Suprapubic skin (tissue), 4 donors: ENCODE data around the gene ADRA2C. TPM values are rescaled to one million over a fixed set of nuclear protein-coding genes. Genes with fewer than 3 reads are reported as not detected.

Experiments
- DNase-seq, 2 donors: peaks; one replicate each; pipeline ENCODE4 v3.0.0-alpha.2; 2019; ENCODE audit warnings: low spot score in 2 of 2
- H3K27ac ChIP-seq: fragments of 200-600 bp; sonication (generic); one replicate; pipeline ENCODE4 v1.5.1; 2019
- H3K27me3 ChIP-seq: fragments of 200-600 bp; sonication (generic); one replicate; pipeline ENCODE4 v1.5.1; 2019
- H3K36me3 ChIP-seq: fragments of 200-600 bp; sonication (generic); one replicate; pipeline ENCODE4 v1.5.1; 2019
- H3K4me1 ChIP-seq: fragments of 200-600 bp; sonication (generic); one replicate; pipeline ENCODE4 v1.5.1; 2019
- H3K4me3 ChIP-seq: fragments of 200-600 bp; sonication (generic); one replicate; pipeline ENCODE4 v1.5.1; 2019; ENCODE audit warnings: mild to moderate bottlenecking
- H3K9me3 ChIP-seq: fragments of 200-600 bp; sonication (generic); one replicate; pipeline ENCODE4 v1.5.1; 2019
- EP300 ChIP-seq: sonication (generic); formaldehyde crosslinking; IDR thresholded peaks from one replicate; pipeline ENCODE4 v1.6.1; 2017; ENCODE audit warnings: antibody characterized with exemption
- POLR2A ChIP-seq, 2 donors: fragments of 450-650 bp; IDR thresholded peaks; one replicate each; pipeline ENCODE4 v1.6.1; 2017; ENCODE audit warnings: antibody characterized with exemption in 2 of 2, mild to moderate bottlenecking in 2 of 2, moderate library complexity in 2 of 2
- POLR2AphosphoS5 ChIP-seq, 3 donors: sonication (generic); formaldehyde crosslinking; IDR thresholded peaks; one replicate each; pipeline ENCODE4 v1.6.1; 2017; ENCODE audit warnings: antibody characterized with exemption in 3 of 3
- WGBS: methylation state at CpG from one replicate; pipeline ENCODE4 v1.1.5; 2018; 5-methylcytosine and 5-hydroxymethylcytosine counted together
- total RNA-seq, 4 donors: library from RNA; depleted of rRNA; stranded (reverse); fragments of >200 nt; gene quantifications; one replicate each; pipeline ENCODE4 v1.1.0, GENCODE V29; 2016
- TF ChIP-seq, protein P1 (sequence below), 2 donors: fragments of 200-600 bp in 1 of 2; fragments of 450-650 bp in 1 of 2; sonication (generic) in 1 of 2; IDR thresholded peaks; one replicate each; pipeline ENCODE4 v1.5.1; 2016 to 2019; ENCODE audit warnings: antibody characterized with exemption in 2 of 2, mild to moderate bottlenecking in 1 of 2, moderate library complexity in 1 of 2

ADRA2C gene
- total RNA-seq, 4 donors from 2014 or later = 2.6 to 5.3 (median 4.0) TPM

DNA sequence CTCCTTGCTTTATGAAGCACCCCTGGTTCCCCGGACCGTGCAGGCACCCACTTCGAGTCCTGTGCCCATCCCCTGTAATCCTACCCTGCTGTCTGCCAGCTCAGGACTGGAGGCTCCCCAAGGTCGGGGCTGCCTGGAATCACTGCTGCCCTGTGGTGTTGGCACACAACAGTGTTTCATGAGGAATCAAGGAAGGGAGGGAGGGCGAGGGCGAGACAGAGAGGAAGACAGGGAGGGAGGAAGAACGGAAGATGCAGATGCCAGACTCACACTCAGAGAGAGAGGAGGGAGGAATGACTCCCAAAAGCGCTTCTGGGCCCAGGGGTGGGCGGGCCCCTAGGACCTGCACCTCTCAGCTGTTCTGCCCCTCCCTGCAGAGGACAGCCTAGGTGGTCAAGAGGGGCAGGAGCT is 42.9 kb upstream of the ADRA2C start:
- H3K9me3 ChIP-seq = peaks cover 4% of the 10 kb centered on the region
- H3K4me1 ChIP-seq = peaks cover 11% of the 10 kb centered on the region
- WGBS = 42% methylated on average over 7 of the region's 9 CpGs
- H3K4me3 ChIP-seq = no peak overlapping the region
- H3K27ac ChIP-seq = no peak overlapping the region
- no peak for DNase-seq
- H3K36me3 ChIP-seq = no peaks in the 10 kb centered on the region
- peaks cover 98% of the 10 kb centered on the region for H3K27me3 ChIP-seq
- TF ChIP-seq POLR2A (IDR thresholded peaks at IDR 0.05) = no peak
- no peak for TF ChIP-seq EP300
- no peak for TF ChIP-seq POLR2AphosphoS5 (IDR thresholded peaks at IDR 0.05)
- TF ChIP-seq, protein P1, sequence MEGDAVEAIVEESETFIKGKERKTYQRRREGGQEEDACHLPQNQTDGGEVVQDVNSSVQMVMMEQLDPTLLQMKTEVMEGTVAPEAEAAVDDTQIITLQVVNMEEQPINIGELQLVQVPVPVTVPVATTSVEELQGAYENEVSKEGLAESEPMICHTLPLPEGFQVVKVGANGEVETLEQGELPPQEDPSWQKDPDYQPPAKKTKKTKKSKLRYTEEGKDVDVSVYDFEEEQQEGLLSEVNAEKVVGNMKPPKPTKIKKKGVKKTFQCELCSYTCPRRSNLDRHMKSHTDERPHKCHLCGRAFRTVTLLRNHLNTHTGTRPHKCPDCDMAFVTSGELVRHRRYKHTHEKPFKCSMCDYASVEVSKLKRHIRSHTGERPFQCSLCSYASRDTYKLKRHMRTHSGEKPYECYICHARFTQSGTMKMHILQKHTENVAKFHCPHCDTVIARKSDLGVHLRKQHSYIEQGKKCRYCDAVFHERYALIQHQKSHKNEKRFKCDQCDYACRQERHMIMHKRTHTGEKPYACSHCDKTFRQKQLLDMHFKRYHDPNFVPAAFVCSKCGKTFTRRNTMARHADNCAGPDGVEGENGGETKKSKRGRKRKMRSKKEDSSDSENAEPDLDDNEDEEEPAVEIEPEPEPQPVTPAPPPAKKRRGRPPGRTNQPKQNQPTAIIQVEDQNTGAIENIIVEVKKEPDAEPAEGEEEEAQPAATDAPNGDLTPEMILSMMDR (IDR thresholded peaks at IDR 0.05) = no peak

DNA sequence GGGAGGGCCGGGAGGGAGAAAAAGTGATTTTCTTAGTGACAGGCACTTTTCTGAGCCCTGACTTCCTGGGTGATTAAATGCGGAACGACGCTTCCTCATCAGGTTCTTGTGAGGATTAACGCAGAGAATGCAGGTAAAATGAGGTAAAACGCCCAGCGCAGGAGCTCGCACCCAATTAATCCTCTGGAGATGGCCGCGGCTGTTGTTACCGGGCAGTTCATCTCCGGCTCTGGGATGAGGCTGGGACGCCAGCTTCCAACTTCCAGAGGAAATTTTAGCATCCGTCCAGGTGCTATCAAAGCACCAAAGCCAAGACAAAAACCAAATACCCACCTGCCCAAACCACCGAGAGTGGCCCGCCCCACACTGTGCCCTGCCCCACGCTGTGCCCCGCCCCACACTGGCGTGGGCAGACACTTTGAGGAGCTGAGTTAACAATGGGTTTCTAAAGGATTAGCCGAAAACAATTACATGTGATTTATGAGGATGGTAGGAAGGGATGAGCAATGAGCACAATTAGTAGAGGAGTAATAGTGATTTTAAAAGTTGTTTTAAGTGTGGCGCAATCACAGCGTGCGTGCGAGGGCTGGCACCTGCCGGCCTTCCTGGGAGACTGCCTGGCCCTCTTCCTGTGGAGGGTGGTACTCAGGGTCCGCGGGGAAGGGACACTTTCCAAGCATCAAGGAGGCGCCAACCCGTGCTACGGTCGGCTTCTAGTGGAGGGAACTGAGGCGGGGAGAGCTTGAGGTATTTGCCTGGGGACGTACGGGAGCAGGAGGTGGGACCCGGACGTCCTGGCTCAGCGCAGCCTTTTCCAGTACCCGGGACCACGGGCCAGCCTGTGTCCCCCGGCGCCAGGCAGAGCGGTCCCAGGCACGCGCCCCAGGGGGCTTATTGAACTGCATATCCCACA is 41.6 kb upstream of the ADRA2C start:
- WGBS = 15% methylated on average over 33 of the region's 44 CpGs
- TF ChIP-seq, protein P1 (IDR thresholded peaks at IDR 0.05) = no peak
- no peak for TF ChIP-seq POLR2AphosphoS5 (IDR thresholded peaks at IDR 0.05)
- peaks cover 11% of the 10 kb centered on the region for H3K4me1 ChIP-seq
- H3K27me3 ChIP-seq = peaks cover 98% of the 10 kb centered on the region
- no peak overlapping the region for H3K27ac ChIP-seq
- DNase-seq = no peak
- no peaks in the 10 kb centered on the region for H3K9me3 ChIP-seq
- H3K36me3 ChIP-seq = no peaks in the 10 kb centered on the region
- no peak overlapping the region for H3K4me3 ChIP-seq

DNA sequence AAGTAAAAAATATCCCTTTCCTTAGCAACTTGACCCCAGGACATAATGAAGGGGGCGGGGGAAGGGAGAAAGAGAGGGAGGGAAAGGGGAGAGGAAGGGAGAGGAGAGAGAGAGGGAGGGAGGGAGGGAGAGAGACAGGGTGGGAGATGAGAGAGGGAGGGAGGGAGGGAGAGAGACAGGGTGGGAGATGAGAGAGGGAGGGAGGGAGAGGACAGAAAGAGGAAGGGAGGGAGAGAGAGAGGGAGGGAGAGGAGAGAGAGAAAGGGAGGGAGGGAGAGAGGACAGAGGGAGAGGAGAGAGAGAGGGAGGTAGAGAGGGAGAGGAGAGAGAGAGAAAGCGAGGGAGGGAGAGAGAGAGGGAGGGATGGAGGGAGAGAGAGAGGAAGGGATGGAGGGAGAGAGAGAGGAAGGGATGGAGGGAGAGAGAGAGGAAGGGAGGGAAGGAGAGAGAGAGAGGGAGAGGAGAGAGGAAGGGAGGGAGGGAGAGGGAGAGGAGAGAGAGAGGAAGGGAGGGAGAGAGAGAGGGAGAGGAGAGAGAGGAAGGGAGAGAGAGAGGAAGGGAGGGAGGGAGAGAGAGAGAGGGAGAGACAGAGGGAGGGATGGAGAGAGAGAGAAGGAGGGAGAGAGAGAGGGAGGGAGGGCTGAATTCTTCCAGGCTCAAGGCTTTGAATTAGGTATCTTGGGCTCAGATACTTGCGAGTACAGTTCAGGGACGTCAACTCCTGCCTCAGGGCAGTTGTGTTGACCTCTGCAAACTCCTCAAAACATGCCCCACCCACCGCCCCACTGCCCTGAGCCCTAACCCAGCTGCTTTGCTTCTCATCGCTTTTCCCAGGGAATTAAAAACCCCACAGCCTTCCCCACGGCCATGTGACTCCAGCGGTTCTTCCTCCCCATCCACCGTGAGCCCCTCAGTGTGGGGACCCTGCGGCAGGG is 40.0 kb upstream of the ADRA2C start:
- DNase-seq = no peak
- Histone ChIP-seq H3K27ac (no peak overlapping the region), H3K27me3 (peaks cover 97% of the 10 kb centered on the region), H3K9me3 (no peaks in the 10 kb centered on the region), H3K36me3 (no peaks in the 10 kb centered on the region), H3K4me3 (no peak overlapping the region), H3K4me1 (peaks cover 11% of the 10 kb centered on the region)
- TF ChIP-seq, protein P1 (IDR thresholded peaks at IDR 0.05) = no peak
- no peak for TF ChIP-seq EP300
- no peak for TF ChIP-seq POLR2A (IDR thresholded peaks at IDR 0.05)
- no peak for TF ChIP-seq POLR2AphosphoS5 (IDR thresholded peaks at IDR 0.05)
- WGBS = 31% methylated on average over 8 of the region's 10 CpGs

DNA sequence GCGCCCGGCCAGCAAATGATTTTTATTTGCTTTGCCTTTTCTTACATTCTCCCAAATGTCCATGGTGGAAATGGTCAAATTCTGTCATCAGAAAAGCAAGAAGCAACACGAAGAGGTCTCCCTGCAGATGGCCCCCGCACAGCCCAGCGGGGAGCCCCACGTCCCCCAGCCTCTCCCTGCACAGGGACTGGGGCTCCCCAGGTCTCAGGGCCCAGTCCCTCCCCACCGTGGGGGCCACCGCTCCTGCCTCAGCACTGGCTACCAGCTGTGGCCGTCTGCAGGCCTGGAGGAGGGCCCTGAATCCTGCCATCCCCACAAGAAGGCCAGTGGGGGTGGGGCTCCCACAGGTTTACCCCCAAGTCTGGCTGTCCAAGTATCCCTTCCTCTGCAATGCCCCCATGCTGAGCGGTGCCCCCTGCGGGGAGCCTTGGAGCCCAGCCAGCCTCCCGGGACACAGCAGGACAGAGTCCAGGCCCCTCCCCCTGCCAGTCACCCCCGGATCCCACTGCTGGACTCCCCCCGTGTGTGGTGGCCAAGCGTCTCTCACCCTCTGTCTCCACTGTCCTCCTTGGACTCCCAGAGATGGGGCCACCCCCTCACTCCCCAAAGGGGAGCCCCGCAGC is 38.2 kb upstream of the ADRA2C start:
- H3K4me1 ChIP-seq = peaks cover 11% of the 10 kb centered on the region
- no peaks in the 10 kb centered on the region for H3K9me3 ChIP-seq
- TF ChIP-seq, protein P1 (IDR thresholded peaks at IDR 0.05) = no peak
- TF ChIP-seq POLR2A (IDR thresholded peaks at IDR 0.05) = no peak
- no peak for TF ChIP-seq POLR2AphosphoS5 (IDR thresholded peaks at IDR 0.05)
- TF ChIP-seq EP300 = no peak
- WGBS = 94% methylated on average over 7 of the region's 16 CpGs
- H3K4me3 ChIP-seq = no peak overlapping the region
- no peak for DNase-seq
- no peak overlapping the region for H3K27ac ChIP-seq
- peaks cover 92% of the 10 kb centered on the region for H3K27me3 ChIP-seq
- H3K36me3 ChIP-seq = no peaks in the 10 kb centered on the region
